ENCODE data around the gene CAMK2N2.

Gene CAMK2N2

DNA sequence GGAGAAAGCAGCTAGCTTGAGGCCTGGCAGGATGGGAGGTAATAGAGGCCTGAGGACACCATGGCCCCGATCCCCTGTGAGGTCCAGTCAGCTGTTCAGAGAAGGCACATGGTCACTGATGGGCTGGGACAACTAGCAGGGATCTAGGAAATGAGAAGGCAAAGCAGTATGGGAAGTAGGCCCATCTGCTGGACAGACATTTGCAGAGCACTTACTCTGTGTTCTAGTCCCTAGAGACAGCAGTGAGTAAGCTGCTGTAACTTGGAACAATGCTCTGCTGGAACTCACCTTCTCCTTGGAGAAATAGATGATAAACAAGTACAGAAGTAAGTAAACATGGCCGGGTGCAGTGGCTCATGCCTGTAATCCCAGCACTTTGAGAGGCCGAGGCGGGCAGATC, 21.6 kb upstream of the CAMK2N2 start:
- H3K4me3 ChIP-seq (ENCODE audit: low read length) = no peak overlapping the region
- H3K27me3 ChIP-seq (ENCODE audit: low read depth, low read length) = 0 out of 2 replicates have a peak, but pooled peaks cover 4% of the 10 kb centered on the region
- H3K4me1 ChIP-seq (ENCODE audit: low read length) = peaks cover 5% of the 10 kb centered on the region
- no peak overlapping the region for H3K4me2 ChIP-seq (ENCODE audit: low read length)
- no peak for TF ChIP-seq EZH2phosphoT487 (IDR thresholded peaks at IDR 0.05; ENCODE audit: low read depth)
- TF ChIP-seq, protein P1, sequence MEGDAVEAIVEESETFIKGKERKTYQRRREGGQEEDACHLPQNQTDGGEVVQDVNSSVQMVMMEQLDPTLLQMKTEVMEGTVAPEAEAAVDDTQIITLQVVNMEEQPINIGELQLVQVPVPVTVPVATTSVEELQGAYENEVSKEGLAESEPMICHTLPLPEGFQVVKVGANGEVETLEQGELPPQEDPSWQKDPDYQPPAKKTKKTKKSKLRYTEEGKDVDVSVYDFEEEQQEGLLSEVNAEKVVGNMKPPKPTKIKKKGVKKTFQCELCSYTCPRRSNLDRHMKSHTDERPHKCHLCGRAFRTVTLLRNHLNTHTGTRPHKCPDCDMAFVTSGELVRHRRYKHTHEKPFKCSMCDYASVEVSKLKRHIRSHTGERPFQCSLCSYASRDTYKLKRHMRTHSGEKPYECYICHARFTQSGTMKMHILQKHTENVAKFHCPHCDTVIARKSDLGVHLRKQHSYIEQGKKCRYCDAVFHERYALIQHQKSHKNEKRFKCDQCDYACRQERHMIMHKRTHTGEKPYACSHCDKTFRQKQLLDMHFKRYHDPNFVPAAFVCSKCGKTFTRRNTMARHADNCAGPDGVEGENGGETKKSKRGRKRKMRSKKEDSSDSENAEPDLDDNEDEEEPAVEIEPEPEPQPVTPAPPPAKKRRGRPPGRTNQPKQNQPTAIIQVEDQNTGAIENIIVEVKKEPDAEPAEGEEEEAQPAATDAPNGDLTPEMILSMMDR (IDR thresholded peaks at IDR 0.05; ENCODE audit: low read depth, low read length) = no peak
- H3K9me3 ChIP-seq (ENCODE audit: insufficient read depth, low read length) = no peaks in the 10 kb centered on the region
- H2AFZ ChIP-seq (ENCODE audit: low read depth, low read length) = no peak overlapping the region
- no peak overlapping the region for H3K27ac ChIP-seq (ENCODE audit: low read length)
- H3K79me2 ChIP-seq (ENCODE audit: low read length) = no peaks in the 10 kb centered on the region
- H3K36me3 ChIP-seq (replicated peaks; ENCODE audit: low read depth, low read length) = no peaks in the 10 kb centered on the region
- no peak overlapping the region for H3K9ac ChIP-seq (ENCODE audit: low read length)
- no peaks in the 10 kb centered on the region for H4K20me1 ChIP-seq (ENCODE audit: insufficient read depth, low read length)

DNA sequence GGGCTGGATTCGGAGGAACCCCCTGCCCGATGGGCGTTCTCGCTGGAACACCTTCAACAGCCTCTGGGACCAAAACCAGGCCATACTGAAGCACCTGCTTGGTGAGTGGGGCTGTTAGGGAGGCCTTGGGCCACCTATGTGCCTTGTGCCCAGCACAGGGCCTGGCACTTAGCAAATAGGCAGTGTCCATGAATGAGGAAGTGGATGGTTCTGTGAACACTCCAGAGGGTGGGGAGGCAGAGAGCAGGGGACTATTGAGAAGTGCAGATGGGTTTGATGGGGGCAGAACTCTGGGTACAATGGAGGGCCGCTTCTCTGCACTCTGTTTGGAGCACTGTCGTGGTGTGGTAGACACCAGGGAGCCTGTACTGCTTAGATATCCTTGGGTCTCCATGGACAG, 16.0 kb upstream of the CAMK2N2 start:
- no peak overlapping the region for H3K4me3 ChIP-seq (ENCODE audit: low read length)
- no peaks in the 10 kb centered on the region for H3K9me3 ChIP-seq (ENCODE audit: insufficient read depth, low read length)
- H3K36me3 ChIP-seq (replicated peaks; ENCODE audit: low read depth, low read length) = no peaks in the 10 kb centered on the region
- no peaks in the 10 kb centered on the region for H4K20me1 ChIP-seq (ENCODE audit: insufficient read depth, low read length)
- no peak overlapping the region for H2AFZ ChIP-seq (ENCODE audit: low read depth, low read length)
- H3K9ac ChIP-seq (ENCODE audit: low read length) = no peak overlapping the region
- no peak overlapping the region for H3K4me2 ChIP-seq (ENCODE audit: low read length)
- H3K27ac ChIP-seq (ENCODE audit: low read length) = no peak overlapping the region
- no peaks in the 10 kb centered on the region for H3K79me2 ChIP-seq (ENCODE audit: low read length)
- H3K4me1 ChIP-seq (ENCODE audit: low read length) = no peaks in the 10 kb centered on the region; the same call in 1 of the 2 replicates
- TF ChIP-seq EZH2phosphoT487 (IDR thresholded peaks at IDR 0.05; ENCODE audit: low read depth) = no peak
- TF ChIP-seq, protein P1 (IDR thresholded peaks at IDR 0.05; ENCODE audit: low read depth, low read length) = no peak
- no peaks in the 10 kb centered on the region for H3K27me3 ChIP-seq (ENCODE audit: low read depth, low read length)

DNA sequence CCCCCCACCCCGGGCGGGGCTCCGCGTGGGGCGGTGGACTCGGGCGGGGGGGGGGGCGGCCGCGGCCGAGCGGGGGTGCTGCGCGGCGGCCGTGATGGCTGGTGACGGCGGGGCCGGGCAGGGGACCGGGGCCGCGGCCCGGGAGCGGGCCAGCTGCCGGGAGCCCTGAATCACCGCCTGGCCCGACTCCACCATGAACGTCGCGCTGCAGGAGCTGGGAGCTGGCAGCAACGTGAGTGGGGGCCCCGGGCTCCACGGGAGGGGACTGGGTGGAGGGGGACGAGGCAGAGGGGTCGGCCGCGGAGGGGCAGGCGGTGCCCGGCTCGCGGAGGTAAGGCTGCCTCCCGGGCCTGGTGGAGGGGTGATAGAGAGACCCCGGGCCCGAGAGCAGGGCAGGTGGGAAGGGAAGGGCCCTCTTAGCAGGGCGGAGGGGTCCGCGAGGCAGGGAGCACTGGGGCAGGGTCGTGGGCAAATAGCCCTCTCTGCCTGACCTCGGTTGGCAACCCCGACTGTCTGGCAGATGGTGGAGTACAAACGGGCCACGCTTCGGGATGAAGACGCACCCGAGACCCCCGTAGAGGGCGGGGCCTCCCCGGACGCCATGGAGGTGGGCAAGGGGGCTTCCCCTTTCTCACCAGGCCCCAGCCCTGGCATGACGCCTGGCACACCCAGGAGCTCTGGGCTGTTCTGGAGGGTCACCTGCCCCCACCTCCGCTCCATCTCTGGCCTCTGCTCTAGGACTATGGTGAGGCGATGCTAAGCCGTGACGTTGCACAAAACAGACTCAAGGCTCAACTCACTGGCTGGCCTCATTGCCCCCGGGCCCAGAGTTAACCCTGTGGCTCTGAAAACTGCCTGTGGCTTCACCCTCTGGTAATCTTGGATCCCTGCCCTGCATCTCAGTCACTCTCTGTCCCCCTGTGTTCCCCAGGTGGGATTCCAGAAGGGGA, 14.9 kb upstream of the CAMK2N2 start, which contains the start of gene ECE2:
Gene ECE2 (plus strand): TSS at position 62 of the 950 bp plus-strand sequence. CDS start 132 bp downstream, at position 194.
- no peaks in the 10 kb centered on the region for H3K27me3 ChIP-seq (ENCODE audit: low read depth, low read length)
- no peak within 1 kb of the TSS for H3K9ac ChIP-seq (ENCODE audit: low read length)
- no peaks in the 10 kb centered on the region; the same call in 1 of the 2 replicates for H3K4me1 ChIP-seq (ENCODE audit: low read length)
- H4K20me1 ChIP-seq (ENCODE audit: insufficient read depth, low read length) = no peaks in the 10 kb centered on the region
- no peak within 1 kb of the TSS for H2AFZ ChIP-seq (ENCODE audit: low read depth, low read length)
- H3K36me3 ChIP-seq (replicated peaks; ENCODE audit: low read depth, low read length) = no peaks in the 10 kb centered on the region
- no peaks in the 10 kb centered on the region for H3K9me3 ChIP-seq (ENCODE audit: insufficient read depth, low read length)
- H3K4me2 ChIP-seq (ENCODE audit: low read length) = no peak within 1 kb of the TSS
- H3K27ac ChIP-seq (ENCODE audit: low read length) = no peak within 1 kb of the TSS
- no peaks in the 10 kb centered on the region for H3K79me2 ChIP-seq (ENCODE audit: low read length)
- TF ChIP-seq, protein P1 (IDR thresholded peaks at IDR 0.05; ENCODE audit: low read depth, low read length) = no peak
- no peak for TF ChIP-seq EZH2phosphoT487 (IDR thresholded peaks at IDR 0.05; ENCODE audit: low read depth)
- no peak within 1 kb of the TSS for H3K4me3 ChIP-seq (ENCODE audit: low read length)

DNA sequence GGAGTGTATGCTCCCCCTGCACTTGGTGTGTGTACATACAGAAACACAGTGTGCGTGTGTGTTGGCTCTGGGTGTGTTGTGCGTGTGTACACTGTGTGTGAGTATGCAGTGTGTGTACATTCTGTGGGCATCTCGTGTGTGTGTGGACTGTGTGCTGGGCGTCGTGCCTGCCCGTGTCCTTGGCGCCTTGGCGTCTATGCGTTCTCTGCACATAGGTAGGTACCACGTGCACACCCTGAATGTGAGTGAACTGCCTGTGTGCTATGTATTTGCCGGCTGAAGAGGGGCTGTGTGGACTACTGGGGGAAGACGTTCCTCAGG, 14.0 kb upstream of the CAMK2N2 start:
- Histone ChIP-seq H2AFZ (ENCODE audit: low read depth, low read length) (no peak overlapping the region), H4K20me1 (ENCODE audit: insufficient read depth, low read length) (no peaks in the 10 kb centered on the region), H3K36me3 (replicated peaks; ENCODE audit: low read depth, low read length) (no peaks in the 10 kb centered on the region), H3K27ac (ENCODE audit: low read length) (no peak overlapping the region), H3K4me3 (ENCODE audit: low read length) (no peak overlapping the region), H3K79me2 (ENCODE audit: low read length) (no peaks in the 10 kb centered on the region), H3K9ac (ENCODE audit: low read length) (no peak overlapping the region), H3K4me2 (ENCODE audit: low read length) (no peak overlapping the region), H3K4me1 (ENCODE audit: low read length) (no peaks in the 10 kb centered on the region; the same call in 1 of the 2 replicates), H3K9me3 (ENCODE audit: insufficient read depth, low read length) (no peaks in the 10 kb centered on the region), H3K27me3 (ENCODE audit: low read depth, low read length) (no peaks in the 10 kb centered on the region)
- no peak for TF ChIP-seq EZH2phosphoT487 (IDR thresholded peaks at IDR 0.05; ENCODE audit: low read depth)
- TF ChIP-seq, protein P1 (IDR thresholded peaks at IDR 0.05; ENCODE audit: low read depth, low read length) = no peak
